GM10248 (cell line): Measurements from ENCODE around the gene TMEM106C.

Experiments used
- CTCF ChIA-PET: fragments of 300-600 bp; sonication (Branson Sonifier 250); formaldehyde crosslinking; extraction: SDS; loops from one replicate; lab custom pipeline; 2021; ENCODE audit warnings: antibody characterized with exemption; lab: Yijun Ruan, JAX
- POLR2A ChIA-PET: fragments of 350-650 bp; sonication (Branson Sonifier 250); formaldehyde crosslinking; extraction: SDS; loops from one replicate; lab custom pipeline; 2020; ENCODE audit warnings: antibody characterized with exemption; lab: Yijun Ruan, JAX
- DNase-seq: peaks from one replicate; pipeline ENCODE4 v3.0.0; 2012; ENCODE audit errors: extremely low spot score
- CTCF ChIP-seq: IDR thresholded peaks from 2 replicates; pipeline ENCODE4 v1.5.1; 2012; ENCODE audit warnings: mild to moderate bottlenecking, low read depth; ENCODE audit errors: extremely low read depth, missing control alignments, control extremely low read depth

Gene TMEM106C

DNA sequence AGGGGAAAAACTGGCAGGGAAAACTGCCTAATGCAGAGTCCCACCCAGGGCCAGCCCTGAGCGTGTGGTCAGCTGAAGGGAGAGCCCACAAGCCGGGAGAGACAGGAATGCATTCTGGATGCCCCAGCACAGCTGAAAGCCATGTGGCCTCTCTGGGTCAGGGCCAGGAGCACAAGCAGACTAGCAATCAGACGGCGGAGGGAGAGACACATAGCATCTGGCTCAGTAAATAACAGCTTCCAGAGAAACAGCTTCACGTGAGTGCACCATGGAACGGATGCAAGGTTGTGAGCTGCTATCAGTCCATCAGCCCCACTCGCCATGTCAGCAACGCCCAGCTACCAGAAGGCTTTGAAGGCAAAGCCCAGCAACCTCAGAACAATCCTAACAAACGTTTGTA lies 28.2 kb upstream of the TMEM106C start:
- TF ChIP-seq CTCF: no peak
- ChIA-PET CTCF (interaction anchor here (0.8 to 1.7 kb wide), 6 partner anchors 9 to 157 kb away, joined by 3 to 11 read pairs (median 3); no protein-coding TSS in a partner anchor), POLR2A (no interaction called here)
- no peak for DNase-seq

GRCh38 chr12:47938093-47938492 lies 25.3 kb upstream of the TMEM106C start:
- CTCF ChIA-PET: interaction anchor here (2.5 kb wide), 1 partner anchor 11 kb away, joined by 20 read pairs; no protein-coding TSS in a partner anchor

DNA sequence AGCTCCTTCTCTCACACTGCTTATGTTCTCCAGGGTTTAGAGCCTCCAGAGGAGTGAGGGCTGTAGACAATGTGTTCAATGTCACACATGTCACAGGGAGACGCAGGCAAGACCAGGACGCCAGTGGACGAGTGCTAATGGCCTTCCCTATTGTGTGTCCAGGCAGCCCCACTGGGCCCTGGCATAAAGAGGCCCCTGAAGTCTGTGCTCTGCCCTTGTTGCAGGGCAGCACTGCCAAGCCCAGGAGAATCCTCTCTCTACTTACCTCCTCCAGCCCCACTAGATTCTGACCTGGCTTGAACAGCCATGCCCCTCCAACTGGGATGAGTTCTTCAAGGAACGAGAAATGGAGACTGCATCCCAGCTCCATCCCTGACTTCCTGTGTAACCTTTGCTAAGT lies 24.8 kb upstream of the TMEM106C start:
- CTCF ChIA-PET: interaction anchor here (2.5 kb wide), 1 partner anchor 11 kb away, joined by 20 read pairs; no protein-coding TSS in a partner anchor
- POLR2A ChIA-PET: no interaction called here

More at GRCh38 chr12:47938093-47938492, 25.3 kb upstream of the TMEM106C start:
- POLR2A ChIA-PET: no interaction called here
- TF ChIP-seq CTCF: no peak
- no peak for DNase-seq

GRCh38 chr12:47939009-47939601 lies 24.3 kb upstream of the TMEM106C start:
- no peak for DNase-seq
- TF ChIP-seq CTCF: no peak
- POLR2A ChIA-PET: no interaction called here
- CTCF ChIA-PET: interaction anchor here (2.5 kb wide), 1 partner anchor 10 kb away, joined by 20 read pairs; no protein-coding TSS in a partner anchor

More for the DNA sequence above, 24.8 kb upstream of the TMEM106C start:
- TF ChIP-seq CTCF: no peak
- DNase-seq: no peak

DNA sequence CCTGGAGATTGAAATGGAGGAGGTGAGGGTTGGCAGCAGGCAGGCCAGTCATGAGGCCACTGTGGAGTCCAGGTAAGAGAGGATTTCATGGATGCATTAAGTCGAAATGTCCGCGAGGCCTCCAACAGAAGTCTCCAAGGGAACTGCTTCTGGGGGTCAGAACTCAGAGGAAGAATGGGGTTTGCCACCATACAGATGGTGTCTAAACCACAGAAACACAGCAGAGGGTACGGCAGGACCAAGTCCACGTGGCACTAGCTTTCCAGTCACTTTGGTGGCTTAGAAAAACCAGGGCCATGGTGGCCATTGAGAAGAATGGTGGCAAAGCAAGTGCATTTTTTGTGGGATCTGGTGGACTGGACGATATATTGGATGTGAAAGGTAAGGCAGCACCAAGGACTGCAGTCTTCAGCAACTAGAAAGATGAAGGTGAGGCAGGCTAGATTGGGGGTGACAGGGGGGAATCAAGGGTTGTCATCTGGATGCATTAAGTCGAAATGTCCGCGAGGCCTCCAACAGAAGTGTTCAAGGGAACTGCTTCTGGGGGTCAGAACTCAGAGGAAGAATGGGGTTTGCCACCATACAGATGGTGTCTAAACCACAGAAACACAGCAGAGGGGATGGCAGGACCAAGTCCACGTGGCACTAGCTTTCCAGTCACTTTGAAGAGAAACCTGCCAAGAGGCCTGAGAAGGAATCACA lies 22.5 kb upstream of the TMEM106C start:
- no peak for DNase-seq
- no peak for TF ChIP-seq CTCF
- ChIA-PET POLR2A (no interaction called here), CTCF (interaction anchor here (1.2 to 2.1 kb wide), 4 partner anchors 9 to 242 kb away, joined by 3 to 10 read pairs (median 4); partner anchors contain the start of genes CCDC184 and TMEM106C)

- ChIA-PET POLR2A (no interaction called here), CTCF (interaction anchor here (1.2 to 2.1 kb wide), 3 partner anchors 8 to 242 kb away, joined by 3 to 10 read pairs (median 4); partner anchors contain the start of gene CCDC184)
- no peak for DNase-seq
- TF ChIP-seq CTCF: no peak
Measured at GRCh38 chr12:47941475-47941780, 22.0 kb upstream of the TMEM106C start.
